ENCODE results near the gene DEPDC7. TPM values are rescaled to one million over a fixed set of nuclear protein-coding genes. Genes with fewer than 3 reads are reported as not detected.
"Not testable (repeated sequence)": the region's sequence is repeated elsewhere in the genome, so short reads cannot be mapped to it uniquely, and the experiment has no call there.

DEPDC7 gene
- total RNA-seq, 2 donors from 2014 or later, result 2.6 to 8.9 TPM

GRCh38 chr11:33027846-33028536, 12.3 kb downstream of the DEPDC7 start:
- intact Hi-C loops (cut with DNase I), result no loop called here
- H3K4me1 ChIP-seq (replicated peaks), result no peaks in the 10 kb centered on the region
- DNase-seq (ENCODE audit: low spot score), result no peak
- no peak overlapping the region for H3K27ac ChIP-seq
- no peaks in the 10 kb centered on the region for H3K27me3 ChIP-seq (replicated peaks; ENCODE audit: insufficient read depth)
- 58% methylated on average over 4 of the region's 4 CpGs for WGBS
- H3K9me3 ChIP-seq, result no peaks in the 10 kb centered on the region
- no peak overlapping the region for H3K4me3 ChIP-seq
- no peaks in the 10 kb centered on the region for H3K36me3 ChIP-seq
- TF ChIP-seq POLR2A (IDR thresholded peaks at IDR 0.05), result no peak
- TF ChIP-seq CTCF (IDR thresholded peaks at IDR 0.05), result no peak
- TF ChIP-seq POLR2AphosphoS5 (IDR thresholded peaks at IDR 0.05), result no peak

GRCh38 chr11:33028537-33028914, 12.8 kb downstream of the DEPDC7 start:
- TF ChIP-seq POLR2AphosphoS5 (IDR thresholded peaks at IDR 0.05) (no peak), CTCF (IDR thresholded peaks at IDR 0.05) (no peak), POLR2A (IDR thresholded peaks at IDR 0.05) (no peak)
- intact Hi-C loops (cut with DNase I), result no loop called here
- no peak for DNase-seq (ENCODE audit: low spot score)
- no peaks in the 10 kb centered on the region for H3K9me3 ChIP-seq
- WGBS, result 64% methylated on average over 2 of the region's 2 CpGs
- H3K27me3 ChIP-seq (replicated peaks; ENCODE audit: insufficient read depth), result no peaks in the 10 kb centered on the region
- H3K4me1 ChIP-seq (replicated peaks), result no peaks in the 10 kb centered on the region
- H3K36me3 ChIP-seq, result no peaks in the 10 kb centered on the region
- no peak overlapping the region for H3K27ac ChIP-seq
- H3K4me3 ChIP-seq, result no peak overlapping the region

GRCh38 chr11:33029218-33029617, 13.5 kb downstream of the DEPDC7 start:
- WGBS, result 92% methylated on average over 6 of the region's 6 CpGs
- H3K27me3 ChIP-seq (replicated peaks; ENCODE audit: insufficient read depth); H3K4me1 ChIP-seq (replicated peaks); H3K27ac ChIP-seq; H3K36me3 ChIP-seq; H3K4me3 ChIP-seq; DNase-seq (ENCODE audit: low spot score); H3K9me3 ChIP-seq; intact Hi-C loops (cut with DNase I): not testable (repeated sequence)

- 76% methylated on average over 4 of the region's 4 CpGs for WGBS
- no peak for DNase-seq (ENCODE audit: low spot score)
- TF ChIP-seq CTCF (IDR thresholded peaks at IDR 0.05) (no peak), POLR2A (IDR thresholded peaks at IDR 0.05) (no peak), POLR2AphosphoS5 (IDR thresholded peaks at IDR 0.05) (no peak)
- intact Hi-C loops (cut with DNase I), result loop anchor here (10.0 kb wide), 1 partner anchor 139 kb away; the partner anchor contains the start of gene QSER1
- Histone ChIP-seq H3K36me3 (no peaks in the 10 kb centered on the region), H3K27me3 (replicated peaks; ENCODE audit: insufficient read depth) (no peaks in the 10 kb centered on the region), H3K9me3 (no peaks in the 10 kb centered on the region), H3K4me3 (no peak overlapping the region), H3K4me1 (replicated peaks) (no peaks in the 10 kb centered on the region), H3K27ac (no peak overlapping the region)
Observed at GRCh38 chr11:33033493-33033892, 17.8 kb downstream of the DEPDC7 start.

GRCh38 chr11:33035011-33035410, 19.3 kb downstream of the DEPDC7 start:
- DNase-seq (ENCODE audit: low spot score), result no peak
- WGBS, result 100% methylated on average over 1 of the region's 1 CpG
- TF ChIP-seq CTCF (IDR thresholded peaks at IDR 0.05) (no peak), POLR2AphosphoS5 (IDR thresholded peaks at IDR 0.05) (no peak), POLR2A (IDR thresholded peaks at IDR 0.05) (no peak)
- Histone ChIP-seq H3K4me1 (replicated peaks) (no peaks in the 10 kb centered on the region), H3K27ac (no peak overlapping the region), H3K36me3 (no peaks in the 10 kb centered on the region), H3K9me3 (no peaks in the 10 kb centered on the region), H3K27me3 (replicated peaks; ENCODE audit: insufficient read depth) (no peaks in the 10 kb centered on the region), H3K4me3 (no peak overlapping the region)
- intact Hi-C loops (cut with DNase I), result loop anchor here (10.0 kb wide), 1 partner anchor 140 kb away; the partner anchor contains the start of gene QSER1

All from prostate gland (tissue), 2 donors.